ES-I3 (cell line): ENCODE data around the gene ALDH5A1.

Experiments
- H3K36me3 ChIP-seq: 2 replicates; pipeline ENCODE4 v1.6.1; 2013; ENCODE audit warnings: mild to moderate bottlenecking, low read length, control low read depth, moderate library complexity; ENCODE audit not compliant: insufficient read depth
- H3K4me1 ChIP-seq: 2 replicates; pipeline ENCODE4 v1.6.1; 2013; ENCODE audit warnings: mild to moderate bottlenecking, control low read depth, low read length; ENCODE audit not compliant: insufficient read depth
- H3K9ac ChIP-seq: 2 replicates; pipeline ENCODE4 v1.6.1; 2013; ENCODE audit warnings: low read depth, mild to moderate bottlenecking, low read length, moderate library complexity
- H3K9me3 ChIP-seq: 2 replicates; pipeline ENCODE4 v1.6.1; 2013; ENCODE audit warnings: mild to moderate bottlenecking, low read length, moderate library complexity; ENCODE audit not compliant: control insufficient read depth, insufficient read depth

The ALDH5A1 gene

GRCh38 chr6:24469811-24470210 is 25.0 kb upstream of the ALDH5A1 start:
- Histone ChIP-seq H3K9me3 (no peaks in the 10 kb centered on the region), H3K36me3 (no peaks in the 10 kb centered on the region), H3K4me1 (no peaks in the 10 kb centered on the region), H3K9ac (no peak overlapping the region)

- Histone ChIP-seq H3K9me3 (no peaks in the 10 kb centered on the region), H3K9ac (no peak overlapping the region), H3K4me1 (no peaks in the 10 kb centered on the region), H3K36me3 (no peaks in the 10 kb centered on the region)
Observed at GRCh38 chr6:24472181-24472580, 22.6 kb upstream of the ALDH5A1 start.

GRCh38 chr6:24476631-24477030 is 18.1 kb upstream of the ALDH5A1 start:
- Histone ChIP-seq H3K36me3 (no peaks in the 10 kb centered on the region), H3K4me1 (no peaks in the 10 kb centered on the region), H3K9me3 (no peaks in the 10 kb centered on the region), H3K9ac (no peak overlapping the region)

DNA sequence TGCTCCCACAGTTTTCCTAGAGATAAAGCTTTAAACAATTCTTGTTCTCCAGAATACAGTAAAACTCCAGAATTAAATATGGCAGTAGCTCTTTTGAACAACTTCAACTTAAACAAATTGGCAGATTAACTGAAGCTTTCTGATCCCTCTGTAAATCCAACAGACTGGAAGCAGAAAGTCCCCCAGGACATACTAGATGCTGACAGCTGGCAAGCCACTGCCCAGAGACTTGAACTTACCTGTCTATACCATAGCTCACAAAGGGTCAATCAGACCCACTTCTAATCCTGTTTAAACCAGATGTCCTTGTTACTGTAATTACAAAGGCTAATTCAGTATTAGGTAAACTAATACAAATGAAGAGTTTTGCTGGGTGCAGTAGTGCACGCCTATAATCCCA is 17.7 kb upstream of the ALDH5A1 start:
- H3K9ac ChIP-seq: no peak overlapping the region
- H3K4me1 ChIP-seq: no peaks in the 10 kb centered on the region
- no peaks in the 10 kb centered on the region for H3K9me3 ChIP-seq
- H3K36me3 ChIP-seq: no peaks in the 10 kb centered on the region

GRCh38 chr6:24478903-24479302 is 15.9 kb upstream of the ALDH5A1 start:
- Histone ChIP-seq H3K36me3 (no peaks in the 10 kb centered on the region), H3K9me3 (no peaks in the 10 kb centered on the region), H3K9ac (no peak overlapping the region), H3K4me1 (no peaks in the 10 kb centered on the region)

GRCh38 chr6:24480705-24481104 is 14.1 kb upstream of the ALDH5A1 start:
- Histone ChIP-seq H3K9me3 (no peaks in the 10 kb centered on the region), H3K4me1 (no peaks in the 10 kb centered on the region), H3K9ac (no peak overlapping the region), H3K36me3 (no peaks in the 10 kb centered on the region)

GRCh38 chr6:24481449-24481848 is 13.3 kb upstream of the ALDH5A1 start:
- Histone ChIP-seq H3K9me3 (no peaks in the 10 kb centered on the region), H3K4me1 (no peaks in the 10 kb centered on the region), H3K9ac (no peak overlapping the region), H3K36me3 (no peaks in the 10 kb centered on the region)

DNA sequence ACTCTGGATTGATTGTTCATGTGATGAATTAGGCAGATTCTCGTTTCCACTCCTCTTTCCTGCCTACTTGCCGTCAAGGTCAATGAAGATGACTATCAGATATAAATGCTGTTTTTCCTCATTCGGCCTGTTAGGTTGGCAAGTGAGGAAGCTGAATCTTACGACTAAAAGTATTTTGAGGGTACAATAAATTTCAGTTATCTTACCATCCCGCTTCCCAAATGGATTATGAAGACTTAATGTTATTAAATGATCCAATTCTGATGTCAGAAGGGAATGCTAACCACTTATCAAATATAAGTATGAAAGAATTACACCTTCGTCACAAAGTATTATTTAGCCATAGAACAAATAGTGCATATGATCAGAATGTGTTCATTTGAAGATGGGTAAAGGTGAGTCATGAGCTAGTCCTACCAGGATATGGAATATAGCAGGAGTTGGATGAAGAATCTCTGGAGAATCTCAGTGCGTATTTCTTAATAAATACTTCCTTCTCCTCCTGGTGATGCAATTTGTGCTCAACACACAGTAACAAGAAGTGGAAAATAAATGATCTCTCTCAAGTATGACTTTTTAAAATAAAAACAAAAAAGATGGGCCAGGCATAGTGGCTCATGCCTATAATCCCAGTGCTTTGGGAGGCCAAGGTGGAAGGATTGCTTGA is 10.0 kb upstream of the ALDH5A1 start:
- H3K4me1 ChIP-seq: no peaks in the 10 kb centered on the region
- H3K9me3 ChIP-seq: no peaks in the 10 kb centered on the region
- H3K36me3 ChIP-seq: no peaks in the 10 kb centered on the region
- H3K9ac ChIP-seq: no peak overlapping the region

GRCh38 chr6:24486065-24486464 is 8.7 kb upstream of the ALDH5A1 start:
- Histone ChIP-seq H3K36me3 (no peaks in the 10 kb centered on the region), H3K9me3 (no peaks in the 10 kb centered on the region), H3K9ac (no peak overlapping the region), H3K4me1 (no peaks in the 10 kb centered on the region)

DNA sequence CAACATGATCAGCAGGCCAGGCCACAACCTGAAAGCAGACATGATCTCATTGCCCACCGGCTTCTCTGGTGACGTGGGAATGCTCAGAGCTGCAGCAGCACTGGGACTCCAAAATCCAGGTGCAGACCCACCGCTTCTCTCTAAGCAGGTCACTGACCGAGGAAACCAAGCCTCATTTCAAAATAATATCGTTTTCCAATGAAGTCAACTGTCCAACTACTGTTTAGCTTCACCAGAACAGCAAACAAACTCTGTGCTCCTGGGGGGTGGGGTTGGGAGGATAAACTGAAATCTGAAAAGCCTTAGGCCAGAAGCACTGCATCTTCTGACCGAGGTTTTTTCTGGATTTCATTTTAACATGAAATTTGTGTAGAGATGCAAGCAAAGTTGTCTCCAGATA is 5.3 kb upstream of the ALDH5A1 start, which contains the start of gene GPLD1:
Gene GPLD1 (minus strand): TSS at position 109 of the 400 bp plus-strand sequence. CDS start 67 bp downstream, at position 42.
- no peaks in the 10 kb centered on the region for H3K36me3 ChIP-seq
- no peaks in the 10 kb centered on the region for H3K9me3 ChIP-seq
- H3K4me1 ChIP-seq: no peaks in the 10 kb centered on the region
- no peak within 1 kb of the TSS for H3K9ac ChIP-seq

DNA sequence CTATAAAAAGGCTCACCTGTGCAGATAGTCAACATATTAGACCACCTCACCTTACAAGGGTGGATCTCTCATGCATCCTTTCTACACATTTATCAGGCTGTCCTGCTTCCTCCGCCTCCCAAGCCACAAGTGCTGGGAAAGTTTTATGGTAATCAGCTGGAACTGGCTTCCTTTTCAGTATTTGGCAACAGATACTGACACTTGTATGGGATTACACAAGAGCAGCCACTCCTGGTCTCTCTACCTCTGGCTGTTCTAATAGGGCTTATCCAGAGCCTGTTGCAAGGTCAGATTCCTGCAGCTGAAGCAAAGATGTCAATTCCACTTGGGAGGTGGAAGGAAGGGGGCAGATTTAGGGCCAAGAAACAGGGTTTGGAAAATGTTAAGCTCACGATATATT is 4.9 kb upstream of the ALDH5A1 start:
- no peaks in the 10 kb centered on the region for H3K36me3 ChIP-seq
- H3K9me3 ChIP-seq: no peaks in the 10 kb centered on the region
- no peak overlapping the region for H3K9ac ChIP-seq
- H3K4me1 ChIP-seq: no peaks in the 10 kb centered on the region

DNA sequence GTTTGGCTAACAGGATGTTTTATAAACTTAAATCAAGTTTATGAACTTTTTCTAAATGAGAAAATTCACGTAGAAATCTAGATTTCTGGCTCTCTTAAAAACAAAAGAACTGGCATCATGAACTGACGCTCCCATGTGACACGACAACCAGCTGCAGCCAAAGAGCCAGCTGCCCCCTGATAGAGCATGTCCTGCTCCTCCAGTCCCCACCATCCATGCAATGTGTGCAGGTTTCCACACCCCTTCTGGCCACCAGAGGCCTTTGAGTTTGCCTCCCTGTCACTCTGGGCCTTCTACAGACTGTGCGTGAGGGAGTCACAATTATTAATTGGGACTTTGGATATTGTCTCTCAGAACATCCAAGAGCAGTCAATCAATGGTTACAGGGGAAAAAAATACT is 3.8 kb upstream of the ALDH5A1 start:
- no peak overlapping the region for H3K9ac ChIP-seq
- no peaks in the 10 kb centered on the region for H3K36me3 ChIP-seq
- H3K4me1 ChIP-seq: peaks cover 1% of the 10 kb centered on the region
- no peaks in the 10 kb centered on the region; the same call in 1 of the 2 replicates for H3K9me3 ChIP-seq

- Histone ChIP-seq H3K9me3 (peaks cover 2% of the 10 kb centered on the region; the same call in 1 of the 2 replicates), H3K4me1 (peaks cover 3% of the 10 kb centered on the region), H3K36me3 (no peaks in the 10 kb centered on the region), H3K9ac (no peak overlapping the region)
Observed at GRCh38 chr6:24492475-24492874, 2.3 kb upstream of the ALDH5A1 start.

- Histone ChIP-seq H3K9me3 (peaks cover 2% of the 10 kb centered on the region; the same call in 1 of the 2 replicates), H3K36me3 (no peaks in the 10 kb centered on the region), H3K9ac (peak overlapping the region; percentile 59), H3K4me1 (peaks cover 3% of the 10 kb centered on the region)
Observed at GRCh38 chr6:24493945-24494820, 586 bp upstream of the ALDH5A1 start.
